K562 (cell line): ENCODE results near the gene PKHD1. TPM values are rescaled to one million over a fixed set of nuclear protein-coding genes. Genes with fewer than 3 reads are reported as not detected.

Source experiments
- polyA plus RNA-seq, 8 experiments: library from polyadenylated mRNA; depleted of rRNA in 4 of 8; stranded (reverse) in 5 of 8; unstranded in 3 of 8; fragments of >200 nt; fragmentation: Nextera tagmentation in 2 of 8; fragmentation: Illumina TruSeq in 1 of 8; extraction: Ambion mirVana in 2 of 8; extraction: Trizol in 1 of 8; gene quantifications; 2 replicates each; pipeline versions ENCODE4 v1.2.1 to v1.2.3, GENCODE V29; 2011 to 2014; ENCODE audit warnings: inconsistent platforms in 1 of 8, missing spikeins in 1 of 8
- small RNA-seq: library from RNA; depleted of rRNA; stranded (forward); fragments of <200 nt; gene quantifications from one replicate; pipeline ENCODE3, GENCODE V24; 2014
- total RNA-seq, 7 experiments: library from RNA; depleted of rRNA in 6 of 7; stranded (reverse); fragments of >200 nt in 6 of 7; fragmentation: Illumina TruSeq in 2 of 7; extraction: Trizol in 2 of 7; gene quantifications; 2 replicates each; pipeline versions ENCODE4 v1.2.1 to v1.2.3, GENCODE V29; 2011 to 2021; ENCODE audit warnings: low replicate concordance in 1 of 7

Gene PKHD1
- total and polyA plus RNA-seq, 9 of the 15 experiments (the other 6 are each of a cell fraction or from before 2014, with no cell fraction given): 0.01 to 0.04 (median 0.01) TPM; not detected in 6

Small RNAs within 50 kb of the gene (small RNA-seq; reads per million reads assigned to genes)
- not detected for gene RN7SL580P

Other genes starting within 250 kb of the PKHD1 start
- gene IL17A, start 98.8 kb upstream of the PKHD1 start, total RNA-seq (2014; rRNA removed): not detected in 2 replicates
- not detected in 2 replicates for gene IL17A, start 98.8 kb upstream of the PKHD1 start, total RNA-seq (2014; rRNA removed; fragmentation: Illumina TruSeq; extraction: Trizol)
- gene IL17A, start 98.8 kb upstream of the PKHD1 start, total RNA-seq (2015; rRNA removed; fragmentation: Illumina TruSeq; extraction: Trizol): not detected in 2 replicates
- gene IL17A, start 98.8 kb upstream of the PKHD1 start, total RNA-seq (2021): not detected in 2 replicates
- not detected in 2 replicates for gene IL17A, start 98.8 kb upstream of the PKHD1 start, polyA plus RNA-seq (2011; rRNA removed)
- not detected in 2 replicates for gene IL17A, start 98.8 kb upstream of the PKHD1 start, polyA plus RNA-seq (2014; fragmentation: Illumina TruSeq; extraction: Trizol)
- gene IL17A, start 98.8 kb upstream of the PKHD1 start, polyA plus RNA-seq (2014; fragmentation: Nextera tagmentation; extraction: Ambion mirVana): not detected
- not detected in 2 replicates for gene IL17A, start 98.8 kb upstream of the PKHD1 start, polyA plus RNA-seq (2014; rRNA removed)
- gene IL17F, start 156.9 kb upstream of the PKHD1 start, total RNA-seq (2014; rRNA removed): not detected in 2 replicates
- gene IL17F, start 156.9 kb upstream of the PKHD1 start, total RNA-seq (2014; rRNA removed; fragmentation: Illumina TruSeq; extraction: Trizol): not detected in 2 replicates
- gene IL17F, start 156.9 kb upstream of the PKHD1 start, total RNA-seq (2015; rRNA removed; fragmentation: Illumina TruSeq; extraction: Trizol): not detected in 2 replicates
- not detected in 2 replicates for gene IL17F, start 156.9 kb upstream of the PKHD1 start, total RNA-seq (2021)
- gene IL17F, start 156.9 kb upstream of the PKHD1 start, polyA plus RNA-seq (2011; rRNA removed): not detected in 2 replicates
- not detected in 2 replicates for gene IL17F, start 156.9 kb upstream of the PKHD1 start, polyA plus RNA-seq (2014; fragmentation: Illumina TruSeq; extraction: Trizol)
- gene IL17F, start 156.9 kb upstream of the PKHD1 start, polyA plus RNA-seq (2014; fragmentation: Nextera tagmentation; extraction: Ambion mirVana): not detected
- gene IL17F, start 156.9 kb upstream of the PKHD1 start, polyA plus RNA-seq (2014; rRNA removed): not detected in 2 replicates
- 245 and 270 TPM in 2 replicates for gene MCM3, start 197.1 kb upstream of the PKHD1 start, total RNA-seq (2014; rRNA removed)
- gene MCM3, start 197.1 kb upstream of the PKHD1 start, total RNA-seq (2014; rRNA removed; fragmentation: Illumina TruSeq; extraction: Trizol): 211 and 223 TPM in 2 replicates
- 250 and 258 TPM in 2 replicates for gene MCM3, start 197.1 kb upstream of the PKHD1 start, total RNA-seq (2015; rRNA removed; fragmentation: Illumina TruSeq; extraction: Trizol)
- gene MCM3, start 197.1 kb upstream of the PKHD1 start, total RNA-seq (2021): 187 and 202 TPM in 2 replicates
- 262 and 272 TPM in 2 replicates for gene MCM3, start 197.1 kb upstream of the PKHD1 start, polyA plus RNA-seq (2011; rRNA removed)
- gene MCM3, start 197.1 kb upstream of the PKHD1 start, polyA plus RNA-seq (2014; fragmentation: Illumina TruSeq; extraction: Trizol): 222 and 263 TPM in 2 replicates
- gene MCM3, start 197.1 kb upstream of the PKHD1 start, polyA plus RNA-seq (2014; fragmentation: Nextera tagmentation; extraction: Ambion mirVana): 100 to 1,000 TPM in 1 of 2 experiments, 10 to 100 TPM in 1; 76.1 to 141 TPM
- 238 and 264 TPM in 2 replicates for gene MCM3, start 197.1 kb upstream of the PKHD1 start, polyA plus RNA-seq (2014; rRNA removed)